ENCODE measurements around the gene CCR2.
"Not testable (repeated sequence)": the region's sequence is repeated elsewhere in the genome, so short reads cannot be mapped to it uniquely, and the experiment has no call there.

Gene CCR2

DNA sequence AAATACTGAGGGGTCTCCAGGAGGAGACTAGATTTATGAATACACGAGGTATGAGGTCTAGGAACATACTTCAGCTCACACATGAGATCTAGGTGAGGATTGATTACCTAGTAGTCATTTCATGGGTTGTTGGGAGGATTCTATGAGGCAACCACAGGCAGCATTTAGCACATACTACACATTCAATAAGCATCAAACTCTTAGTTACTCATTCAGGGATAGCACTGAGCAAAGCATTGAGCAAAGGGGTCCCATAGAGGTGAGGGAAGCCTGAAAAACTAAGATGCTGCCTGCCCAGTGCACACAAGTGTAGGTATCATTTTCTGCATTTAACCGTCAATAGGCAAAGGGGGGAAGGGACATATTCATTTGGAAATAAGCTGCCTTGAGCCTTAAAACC lies 21.3 kb downstream of the CCR2 start:
- DNase-seq (ENCODE audit: insufficient read length, low spot score) = no peak
- FAIRE-seq = no peak

DNA sequence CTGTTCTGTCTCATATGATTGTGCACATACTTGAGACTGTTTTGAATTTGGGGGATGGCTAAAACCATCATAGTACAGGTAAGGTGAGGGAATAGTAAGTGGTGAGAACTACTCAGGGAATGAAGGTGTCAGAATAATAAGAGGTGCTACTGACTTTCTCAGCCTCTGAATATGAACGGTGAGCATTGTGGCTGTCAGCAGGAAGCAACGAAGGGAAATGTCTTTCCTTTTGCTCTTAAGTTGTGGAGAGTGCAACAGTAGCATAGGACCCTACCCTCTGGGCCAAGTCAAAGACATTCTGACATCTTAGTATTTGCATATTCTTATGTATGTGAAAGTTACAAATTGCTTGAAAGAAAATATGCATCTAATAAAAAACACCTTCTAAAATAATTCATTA lies 21.9 kb downstream of the CCR2 start:
- DNase-seq (ENCODE audit: insufficient read length, low spot score) = no peak
- no peak for FAIRE-seq

DNA sequence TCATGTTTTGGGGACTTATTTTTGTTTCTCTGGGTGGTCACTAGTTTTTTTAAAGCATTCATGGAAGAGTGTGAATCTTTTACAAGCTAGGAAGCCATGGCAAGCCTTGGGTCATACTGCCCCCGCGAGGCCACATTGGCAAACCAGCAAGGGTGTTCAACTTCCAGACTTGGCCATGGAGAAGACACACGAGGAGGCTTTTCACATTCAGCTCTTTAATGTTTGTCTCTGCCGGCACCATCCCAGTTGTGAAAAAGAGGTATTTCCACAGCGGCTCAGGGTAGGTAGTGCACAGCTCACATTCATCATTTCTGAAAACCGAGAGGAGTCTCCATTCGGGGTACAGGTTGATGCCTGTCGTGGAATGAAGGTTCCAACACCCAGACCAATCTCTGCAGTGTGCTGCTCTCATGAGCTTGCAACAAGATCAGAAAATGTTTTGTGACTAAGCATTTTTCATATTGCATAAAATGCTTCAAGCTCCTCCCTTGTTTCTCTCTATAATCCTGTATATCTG lies 24.6 kb downstream of the CCR2 start:
- FAIRE-seq (peak; percentile 96), DNase-seq (ENCODE audit: insufficient read length, low spot score) (no peak)

DNA sequence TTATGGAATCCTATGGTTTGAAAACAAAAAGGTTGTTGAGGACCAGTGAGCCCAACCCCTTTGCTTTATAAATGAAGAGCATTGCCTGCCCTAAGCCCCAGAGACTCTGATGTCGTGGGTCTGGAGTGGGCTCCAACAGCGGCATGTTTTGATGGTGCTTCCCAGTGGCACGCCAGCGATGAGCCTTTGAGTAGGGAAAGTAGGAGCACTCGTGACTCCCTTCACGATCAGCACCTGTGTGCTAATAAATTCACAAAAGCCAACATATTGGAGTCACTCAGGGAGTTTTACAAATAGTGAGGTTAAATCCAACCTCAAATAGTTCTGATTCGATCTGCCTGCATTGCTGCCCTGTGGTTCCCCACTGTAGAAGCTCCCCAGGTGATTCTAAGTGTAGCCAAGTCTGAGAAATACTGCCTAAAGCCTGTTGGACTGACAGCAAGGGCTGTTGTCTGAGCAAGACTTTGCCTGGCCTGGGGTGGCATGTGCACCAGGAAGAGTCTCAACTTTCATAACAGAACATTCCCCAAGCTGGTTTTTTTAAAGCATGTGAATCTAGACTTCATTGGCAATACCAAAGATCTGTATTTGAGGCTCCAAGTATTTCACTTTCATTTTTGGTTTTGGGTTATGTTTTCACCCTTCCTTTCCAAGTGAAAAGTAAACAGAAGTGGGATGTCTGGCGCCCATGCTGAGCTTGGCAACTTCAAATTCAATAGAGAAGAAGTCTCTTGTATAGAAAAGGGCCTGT lies 26.7 kb downstream of the CCR2 start:
- no peak for DNase-seq (ENCODE audit: insufficient read length, low spot score)
- FAIRE-seq = peak; percentile 84

DNA sequence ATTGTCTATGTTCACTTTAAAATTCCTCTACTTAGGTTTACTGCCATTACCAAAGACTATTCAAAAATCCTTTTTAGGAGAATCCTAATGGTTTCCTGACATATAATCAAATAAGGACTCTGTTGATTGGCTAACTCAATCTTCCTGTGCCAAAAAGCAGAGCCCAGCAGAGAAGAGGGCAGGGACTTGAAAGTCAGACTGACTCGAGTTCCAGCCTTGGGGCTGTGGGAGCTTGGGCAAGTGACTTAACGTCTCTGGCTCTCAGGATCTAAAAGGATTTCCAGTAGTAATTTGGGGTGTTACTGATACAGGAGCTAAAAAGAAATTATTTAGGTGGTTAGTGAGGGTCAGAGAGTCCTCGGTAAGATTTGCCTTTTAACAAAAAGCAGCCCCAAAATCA lies 27.7 kb downstream of the CCR2 start:
- FAIRE-seq (no peak), DNase-seq (ENCODE audit: insufficient read length, low spot score) (no peak)

DNA sequence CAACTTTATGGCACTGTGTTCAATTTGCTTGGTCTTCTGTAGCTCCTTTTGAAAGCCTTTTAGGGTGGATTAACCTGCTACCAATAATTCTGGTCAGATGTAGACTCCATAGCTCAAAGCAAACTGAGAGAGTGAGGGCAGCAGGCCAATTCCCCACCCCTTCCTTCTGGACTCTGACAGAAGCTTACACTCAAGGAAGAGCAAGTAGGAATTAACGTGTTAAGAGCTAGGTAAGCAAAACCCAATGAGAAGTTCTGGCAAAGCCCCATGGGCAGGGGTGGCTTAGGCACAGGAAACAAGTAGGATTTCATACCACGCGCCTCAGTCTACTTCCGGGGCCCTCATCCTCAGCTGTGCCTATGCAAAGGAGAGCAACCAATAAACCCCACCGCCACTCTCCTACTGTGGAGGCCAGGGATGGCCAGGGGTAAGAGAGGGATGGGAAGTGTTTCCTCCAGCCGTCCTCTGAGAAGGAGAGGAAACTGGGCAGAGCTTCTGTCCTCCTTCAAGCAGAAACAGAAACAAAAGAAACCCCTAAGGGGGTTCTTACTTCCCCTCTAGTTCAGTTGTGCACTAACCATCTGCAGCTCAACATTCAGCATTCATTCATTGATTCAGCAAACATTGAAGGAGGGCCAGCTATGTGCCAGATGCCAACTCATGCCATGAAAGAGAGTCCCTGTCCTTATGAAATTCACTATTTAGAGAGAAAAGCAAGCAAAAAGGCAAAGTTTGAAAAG lies 29.5 kb downstream of the CCR2 start:
- FAIRE-seq = peak; percentile 79

DNA sequence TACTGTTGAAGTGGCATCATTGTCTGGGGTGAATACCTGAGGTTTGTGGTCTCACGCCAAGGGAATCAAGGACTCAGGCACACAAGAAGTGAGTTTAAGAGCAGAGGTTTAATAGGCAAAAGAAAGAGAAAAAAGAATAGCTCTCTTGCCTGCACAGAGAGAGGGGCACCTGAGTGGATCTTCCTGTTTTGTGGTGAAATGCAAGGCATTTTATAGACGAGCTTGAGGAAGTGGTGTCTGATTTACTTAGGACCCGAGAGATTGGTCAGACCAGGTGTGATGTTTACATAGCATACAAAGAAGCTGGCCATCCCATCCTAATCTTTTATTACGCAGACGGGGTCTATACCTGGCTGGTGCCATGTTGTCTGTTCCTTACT lies 30.0 kb downstream of the CCR2 start:
- DNase-seq (ENCODE audit: insufficient read length, low spot score) (no peak), FAIRE-seq (no peak)

More for the DNA sequence above, 29.5 kb downstream of the CCR2 start:
- DNase-seq (ENCODE audit: insufficient read length, low spot score) = no peak

DNA sequence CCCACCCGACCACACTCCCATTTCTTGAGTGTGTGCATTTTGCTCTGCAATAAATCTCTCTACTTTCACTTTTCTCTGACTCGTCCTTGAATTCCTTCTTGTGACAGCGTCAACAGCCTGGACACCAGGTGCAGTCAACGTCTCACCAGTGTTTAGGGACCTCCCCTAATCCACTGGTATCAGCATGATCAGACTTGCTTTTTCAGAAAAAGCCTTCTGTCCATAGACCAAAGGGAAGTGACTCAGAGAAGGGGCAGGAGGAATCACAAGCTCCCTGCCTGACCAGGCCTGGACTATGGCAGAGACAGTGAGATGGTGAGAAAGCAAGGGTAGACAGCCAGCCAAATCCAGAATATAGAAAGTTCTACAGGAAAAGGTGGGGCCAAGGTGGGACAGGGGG lies 32.3 kb downstream of the CCR2 start:
- no peak for DNase-seq (ENCODE audit: insufficient read length, low spot score)
- FAIRE-seq = no peak

DNA sequence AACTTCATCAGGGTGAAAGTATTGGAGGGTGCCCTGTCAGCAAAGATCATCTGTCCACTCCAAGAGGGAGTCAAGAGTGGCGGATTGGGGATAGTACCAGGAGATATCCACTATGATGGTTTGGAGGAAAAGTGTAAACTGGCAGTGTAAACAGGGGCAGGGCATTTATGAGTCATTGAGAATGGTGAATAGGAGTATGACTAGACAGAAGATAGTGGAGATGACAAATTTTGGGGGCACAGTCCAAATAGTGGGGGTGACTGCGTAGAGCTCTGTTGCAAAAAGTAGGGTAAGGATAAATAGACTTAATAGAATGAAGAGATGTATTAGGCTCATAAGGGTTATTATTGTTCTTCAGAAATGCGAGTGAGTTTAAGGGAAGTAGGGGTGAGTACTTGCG lies 34.9 kb downstream of the CCR2 start:
- not testable (repeated sequence) for DNase-seq (ENCODE audit: insufficient read length, low spot score); FAIRE-seq

DNA sequence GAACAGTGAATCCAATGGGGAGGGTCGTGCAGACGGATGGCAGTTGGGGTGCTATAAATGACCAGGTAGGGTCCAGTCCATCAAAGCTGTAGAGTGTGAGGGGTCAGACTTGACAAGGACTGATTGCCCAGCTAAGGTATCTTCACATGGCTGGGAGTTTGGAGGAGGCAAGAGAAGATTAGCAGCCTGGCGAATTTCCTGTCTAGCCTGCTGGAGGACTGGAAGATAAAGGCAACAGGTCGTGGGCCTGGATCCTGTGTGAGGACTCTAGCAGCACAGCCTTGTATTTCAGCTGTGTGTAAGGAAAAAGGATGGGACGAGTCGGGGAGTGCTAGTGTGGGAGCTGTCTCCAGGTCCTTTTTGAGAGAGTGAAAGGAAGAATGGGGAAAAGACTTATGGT lies 35.4 kb downstream of the CCR2 start:
- FAIRE-seq (no peak), DNase-seq (ENCODE audit: insufficient read length, low spot score) (no peak)

DNA sequence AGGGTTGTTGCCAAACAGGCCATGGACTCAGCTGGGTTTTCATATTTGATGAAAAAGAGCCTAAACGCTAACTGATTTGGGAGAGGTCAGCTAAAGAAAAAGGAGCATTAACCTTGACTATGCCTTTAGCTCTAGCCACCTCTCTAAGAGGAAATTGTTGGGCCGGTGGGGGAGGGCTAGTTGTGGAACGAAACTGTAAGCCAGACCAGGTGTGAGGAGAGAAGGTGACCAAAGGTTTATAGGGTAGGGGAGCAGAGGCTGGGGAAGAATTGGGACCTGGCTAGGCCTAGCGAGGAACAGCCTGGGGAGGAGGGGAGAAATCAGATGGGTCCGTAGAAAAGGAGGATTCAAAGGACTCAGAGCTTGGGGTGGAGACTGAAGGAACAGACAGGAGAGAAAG lies 37.6 kb downstream of the CCR2 start:
- DNase-seq (ENCODE audit: insufficient read length, low spot score); FAIRE-seq: not testable (repeated sequence)

DNA sequence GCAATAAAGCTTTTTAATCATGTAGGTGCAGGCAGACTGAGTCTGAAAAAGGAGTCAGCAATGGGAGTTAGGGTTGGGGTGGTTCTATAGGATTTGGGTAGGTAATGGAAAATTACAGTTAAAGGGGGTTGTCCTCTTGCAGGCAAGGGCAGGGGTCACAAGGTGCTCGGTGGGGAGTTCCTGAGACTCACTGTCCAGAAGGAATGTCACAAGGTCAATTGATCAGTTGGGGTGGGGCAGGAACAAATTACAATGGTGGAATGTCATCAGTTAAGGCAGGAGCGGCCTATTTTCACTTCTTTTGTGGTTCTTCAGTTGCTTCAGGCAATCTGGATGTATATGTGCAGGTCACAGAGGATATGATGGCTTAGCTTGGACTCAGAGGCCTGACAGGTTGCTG lies 39.1 kb downstream of the CCR2 start:
- DNase-seq (ENCODE audit: insufficient read length, low spot score) = no peak
- no peak for FAIRE-seq

DNA sequence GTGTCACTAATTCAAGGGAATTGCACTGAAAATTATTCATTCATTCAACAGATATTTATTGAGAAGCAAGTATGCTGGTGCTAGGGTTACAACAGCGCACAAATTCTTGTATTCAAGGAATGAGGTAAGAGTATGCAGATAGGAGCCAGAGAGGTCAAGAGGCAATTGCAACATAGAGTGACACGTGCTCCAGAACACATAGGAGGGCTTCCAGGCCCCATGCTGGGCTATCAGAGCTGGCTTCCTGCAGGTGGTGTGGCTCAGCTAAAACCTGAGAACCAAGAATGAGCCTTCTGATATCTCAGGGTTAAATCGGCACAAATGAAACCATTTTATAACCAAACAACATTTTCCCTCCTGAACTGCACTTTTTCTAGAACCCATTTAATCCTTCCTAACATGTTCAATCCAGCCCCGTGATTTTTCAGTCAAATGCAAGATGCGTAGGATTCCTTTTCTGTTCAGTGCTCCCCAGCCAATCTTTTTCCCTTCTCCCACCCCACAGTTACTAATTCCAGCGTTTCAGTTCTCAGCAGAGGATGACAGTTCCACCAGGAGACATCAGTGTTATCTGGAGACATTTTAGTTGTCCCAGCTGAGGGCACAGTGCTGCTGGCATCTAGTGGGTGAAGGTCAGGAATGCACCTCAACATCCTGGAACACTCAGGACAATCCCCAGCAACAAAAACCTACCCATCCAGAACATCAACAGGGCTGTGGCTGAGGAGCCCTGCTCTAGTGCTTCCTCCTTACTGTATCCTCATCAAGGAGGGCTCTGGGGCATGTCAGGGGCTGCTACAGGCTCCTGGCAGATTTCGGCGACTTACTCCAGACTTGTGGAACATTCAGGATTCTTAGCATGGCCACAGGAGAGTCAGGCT lies 39.9 kb downstream of the CCR2 start:
- FAIRE-seq (no peak), DNase-seq (ENCODE audit: insufficient read length, low spot score) (no peak)

DNA sequence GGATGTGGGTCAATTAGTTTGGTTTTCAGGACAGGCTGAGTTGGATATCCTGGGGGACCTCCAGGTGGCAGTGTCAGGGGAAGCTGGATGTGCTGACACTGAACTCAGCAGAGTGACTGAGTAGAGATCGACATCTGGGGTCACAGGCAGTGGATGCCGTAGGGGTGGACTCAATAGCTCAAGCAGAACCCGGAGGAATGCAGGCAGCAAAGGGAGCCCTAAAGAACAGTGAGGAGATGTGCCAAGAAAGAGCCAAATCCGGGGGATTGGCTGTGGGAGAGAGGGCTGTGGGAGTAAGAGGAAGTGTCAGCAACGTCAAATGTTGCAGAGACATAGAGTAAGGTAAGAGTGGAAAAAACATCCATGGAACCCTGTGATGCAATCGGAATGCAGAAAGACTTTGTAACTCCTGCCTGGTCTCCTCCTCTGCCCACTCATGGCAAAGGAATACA lies 41.3 kb downstream of the CCR2 start:
- FAIRE-seq = no peak
- no peak for DNase-seq (ENCODE audit: insufficient read length, low spot score)

DNA sequence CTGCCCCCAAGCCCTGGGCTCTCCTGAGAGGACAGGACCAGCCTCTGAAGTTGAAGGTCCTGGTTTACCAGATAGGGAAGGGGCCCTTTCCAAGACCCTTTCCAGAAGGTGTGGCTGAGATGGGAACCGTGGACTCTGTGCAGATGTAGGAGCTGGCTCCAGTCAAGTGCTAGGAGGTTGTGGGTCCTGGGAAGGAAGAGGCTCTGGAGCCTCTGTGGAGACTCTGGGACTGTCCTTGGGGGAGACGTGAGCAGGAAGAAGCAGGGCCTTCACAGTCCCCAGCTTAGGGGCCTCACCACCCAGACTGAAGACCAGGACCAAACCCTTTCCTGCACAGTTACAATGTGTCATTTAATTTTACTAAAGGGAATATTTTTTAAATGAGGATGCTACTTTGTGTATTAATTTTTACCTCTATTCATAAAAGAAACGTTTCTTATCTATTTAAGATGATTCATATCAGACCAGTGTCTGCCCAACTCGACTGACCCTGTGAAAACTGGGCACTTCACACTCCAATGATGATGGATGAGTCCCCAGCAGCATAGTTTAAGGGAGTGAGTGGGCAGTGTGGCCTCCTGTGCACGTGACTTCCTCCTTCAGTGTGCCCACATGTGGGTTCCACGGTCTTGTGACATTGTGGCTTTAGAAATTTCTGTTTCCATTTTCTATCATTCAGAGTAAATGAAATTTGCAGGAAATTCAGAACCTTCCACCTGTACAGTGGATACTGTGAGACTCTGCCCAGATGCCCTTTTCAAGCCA lies 42.0 kb downstream of the CCR2 start:
- DNase-seq (ENCODE audit: insufficient read length, low spot score) (no peak), FAIRE-seq (no peak)

DNA sequence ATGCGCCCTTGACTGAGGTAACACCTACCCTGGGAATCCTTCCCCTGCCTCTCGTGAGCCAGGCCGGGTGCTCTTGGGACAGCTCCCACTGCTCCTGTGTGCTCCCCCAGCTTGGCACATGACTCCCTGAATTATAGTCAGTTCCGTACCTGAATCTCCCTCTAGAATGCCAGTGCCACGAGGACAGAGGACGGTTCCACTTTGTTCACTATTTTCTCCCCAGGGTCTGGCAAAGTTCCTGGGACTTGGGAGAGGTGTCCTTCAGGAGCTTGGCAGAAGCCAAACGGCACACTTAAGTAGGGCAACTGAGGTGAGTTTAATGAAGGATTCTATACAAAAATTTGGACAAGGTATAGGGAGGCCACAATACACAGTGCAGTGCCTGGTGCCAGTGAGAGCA lies 43.2 kb downstream of the CCR2 start:
- DNase-seq (ENCODE audit: insufficient read length, low spot score) = no peak
- no peak for FAIRE-seq

DNA sequence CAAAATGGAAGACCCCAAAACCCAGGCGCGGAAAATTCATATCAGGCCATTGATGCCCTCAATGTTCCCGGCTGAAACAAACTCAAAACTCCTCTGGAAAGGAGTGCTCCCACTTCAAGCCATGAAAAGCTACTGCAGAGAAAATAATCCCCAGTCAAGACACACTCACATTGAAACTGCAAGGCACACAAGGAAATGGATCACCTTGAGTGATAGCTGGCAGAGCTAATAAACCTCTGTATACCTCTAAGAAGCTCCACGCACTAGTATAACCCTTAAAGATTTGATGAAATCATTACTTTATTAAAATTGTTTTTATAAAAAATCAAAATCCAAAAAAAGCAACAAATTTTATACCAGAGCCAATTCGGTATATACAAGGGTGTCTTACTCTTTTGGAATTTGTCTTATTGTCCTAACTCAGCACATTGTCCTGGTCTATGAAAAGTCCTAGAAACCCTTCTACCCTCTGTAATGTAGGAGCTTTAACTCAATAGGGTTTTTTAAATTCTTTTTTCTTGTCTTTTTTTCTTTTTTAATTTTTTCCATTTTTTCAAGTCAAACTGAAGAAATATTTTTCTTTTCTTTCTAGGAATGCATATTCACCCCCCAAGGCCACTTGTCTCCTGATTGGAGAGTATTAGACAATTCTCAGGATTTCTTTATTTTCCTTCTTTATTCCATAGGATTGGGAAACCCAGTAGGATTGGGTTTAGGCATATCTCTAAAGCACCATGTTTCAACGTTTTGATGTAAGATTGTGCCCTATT lies 44.5 kb downstream of the CCR2 start:
- FAIRE-seq (no peak), DNase-seq (ENCODE audit: insufficient read length, low spot score) (no peak)

DNA sequence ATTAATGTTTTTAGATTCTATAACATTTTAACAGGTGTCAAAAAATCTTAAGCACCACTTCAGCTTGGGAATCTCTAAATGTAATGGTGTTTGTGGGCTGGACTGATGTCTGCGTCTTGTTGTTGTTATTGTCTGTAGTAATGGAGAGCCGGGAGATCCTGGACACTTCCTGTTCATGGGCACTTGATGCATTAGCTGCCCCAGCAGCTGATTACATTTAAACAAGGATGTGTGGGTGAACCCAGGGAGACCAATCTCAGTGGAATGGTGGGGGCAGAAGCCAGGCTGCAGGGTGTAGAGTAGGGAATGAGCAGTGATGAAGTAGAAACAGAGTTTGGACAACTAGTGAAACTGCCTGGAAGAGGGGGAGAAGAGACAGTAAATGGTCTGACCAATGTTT lies 45.2 kb downstream of the CCR2 start:
- DNase-seq (ENCODE audit: insufficient read length, low spot score) = no peak
- no peak for FAIRE-seq

DNA sequence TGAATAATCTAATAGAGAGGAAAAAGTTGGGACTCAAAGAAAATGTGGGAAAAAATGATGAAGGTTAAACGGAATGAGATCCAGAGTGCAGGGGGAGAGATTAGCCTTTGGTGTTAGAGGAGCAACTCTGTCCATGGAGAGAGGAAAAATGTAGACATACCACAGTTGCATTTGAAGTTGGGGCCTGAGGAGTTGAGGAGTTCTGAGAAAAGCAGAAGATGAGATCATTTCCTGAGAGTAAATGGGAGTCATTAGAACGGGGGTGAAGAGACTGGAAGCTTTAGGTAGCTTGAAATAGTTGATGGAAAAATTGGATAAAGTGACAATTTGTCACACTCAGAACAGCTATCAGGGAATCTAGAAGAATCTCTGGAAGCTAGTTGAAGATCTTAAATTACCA lies 45.6 kb downstream of the CCR2 start:
- FAIRE-seq = no peak

More for the DNA sequence above, 45.6 kb downstream of the CCR2 start:
- no peak for DNase-seq (ENCODE audit: insufficient read length, low spot score)

Data from GM19239 (cell line).